Iris pigment epithelial cell (primary cell): Measurements from ENCODE around the gene NEK6.

Experiments used
- DNase-seq: peaks from one replicate; pipeline ENCODE4 v3.0.0-alpha.2; 2011; ENCODE audit warnings: low read depth

The NEK6 gene

DNA sequence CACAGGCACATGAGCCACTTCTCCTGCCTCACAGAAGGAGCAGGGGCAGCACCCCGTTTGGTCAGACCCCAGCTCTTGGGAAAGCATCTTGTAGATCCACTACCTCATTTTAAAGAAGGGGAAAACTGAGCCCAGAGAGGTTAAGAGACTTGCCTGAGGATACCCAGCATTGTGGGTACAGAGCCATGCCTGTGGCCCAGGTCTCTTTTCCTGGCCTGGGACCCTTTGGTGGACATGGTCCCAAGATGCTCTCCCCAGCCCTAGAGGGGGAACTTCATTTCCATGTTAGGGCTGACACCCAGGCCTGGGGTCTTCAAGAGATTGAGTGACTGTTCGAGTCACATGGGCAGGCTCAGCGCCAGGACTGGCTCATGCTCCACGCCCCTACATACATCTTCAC is 64.2 kb downstream of the NEK6 start:
- DNase-seq = no peak

- DNase-seq = no peak
Observed at GRCh38 chr9:124322618-124323432, 65.1 kb downstream of the NEK6 start.

DNA sequence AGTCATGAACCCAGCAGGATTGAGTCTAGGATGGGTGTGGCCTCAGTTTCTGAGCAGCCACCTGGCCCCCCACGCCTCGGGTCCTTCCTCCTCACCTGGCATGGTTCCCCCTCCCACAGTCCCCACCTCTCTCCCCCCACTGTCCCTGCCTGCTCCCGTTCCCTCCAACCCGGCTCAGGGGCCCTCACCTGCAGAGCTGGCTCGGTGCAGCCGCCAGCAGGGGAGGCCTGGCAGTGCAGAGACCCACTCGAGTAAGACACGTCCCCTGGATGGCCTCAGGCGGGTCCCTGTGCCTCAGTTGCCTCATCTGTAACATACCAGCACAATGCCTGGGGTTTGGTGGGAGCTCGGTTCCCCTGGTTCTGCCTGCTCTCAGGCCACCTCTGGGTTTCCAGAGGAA is 66.2 kb downstream of the NEK6 start:
- no peak for DNase-seq

- no peak for DNase-seq
Observed at GRCh38 chr9:124325816-124326215, 68.1 kb downstream of the NEK6 start.

- DNase-seq = no peak
Observed at GRCh38 chr9:124326378-124326777, 68.6 kb downstream of the NEK6 start.

DNA sequence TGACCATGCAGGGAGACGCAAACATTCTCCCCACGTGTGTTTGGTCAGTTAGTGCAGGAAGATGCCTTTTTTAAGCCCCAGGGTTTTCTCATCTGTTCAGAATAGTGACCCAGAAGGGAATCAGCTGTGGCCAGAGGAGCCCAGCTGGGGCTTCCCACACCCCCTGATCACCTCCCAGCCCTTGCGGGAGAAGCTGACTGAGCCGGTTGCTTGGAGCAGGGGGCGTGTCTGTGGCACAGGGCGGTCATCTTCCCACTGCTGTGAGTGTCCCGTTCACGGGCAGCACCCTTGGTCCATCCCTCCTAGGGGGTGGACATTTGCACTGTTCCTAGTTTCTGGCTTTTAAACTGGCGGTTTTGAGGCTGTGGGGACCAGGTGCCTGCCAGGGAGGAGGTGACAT is 69.7 kb downstream of the NEK6 start:
- DNase-seq = no peak

GRCh38 chr9:124328285-124328684 is 70.5 kb downstream of the NEK6 start:
- no peak for DNase-seq

GRCh38 chr9:124329206-124329792 is 71.5 kb downstream of the NEK6 start:
- DNase-seq = no peak

DNA sequence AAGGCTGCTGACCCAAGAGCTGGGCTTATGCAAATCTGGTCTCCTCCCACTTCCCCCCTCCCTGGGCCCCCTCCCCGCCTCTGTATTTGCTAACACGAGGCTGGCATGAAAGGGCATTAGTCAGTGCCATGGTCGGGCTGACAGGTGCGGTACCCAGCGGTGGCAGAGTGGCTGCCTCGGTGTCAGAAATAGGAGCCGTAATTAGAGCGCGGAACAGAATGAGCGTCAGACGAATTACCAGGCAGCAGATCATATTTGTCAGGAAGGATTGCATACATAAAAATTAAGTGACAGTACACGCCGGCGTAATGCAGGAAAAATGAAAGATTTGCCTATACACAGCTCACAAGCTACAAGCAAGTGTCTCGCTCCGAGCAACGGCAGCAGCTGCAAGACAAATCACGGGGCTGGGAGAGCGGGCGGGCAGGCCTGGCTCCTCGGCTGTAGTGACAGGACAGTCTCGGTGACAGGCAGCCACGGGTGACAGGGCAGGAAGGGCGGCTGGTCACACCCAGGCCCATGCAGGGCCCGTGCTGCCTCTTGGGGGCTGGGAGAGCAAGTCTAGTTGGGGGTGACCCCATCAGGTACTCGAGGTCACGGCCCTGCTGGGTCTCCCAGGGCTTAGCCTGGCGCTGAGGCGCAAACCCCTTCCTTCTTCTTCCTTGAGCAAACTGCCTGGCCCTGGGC is 72.4 kb downstream of the NEK6 start:
- no peak for DNase-seq

- no peak for DNase-seq
Observed at GRCh38 chr9:124331580-124331979, 73.8 kb downstream of the NEK6 start.

GRCh38 chr9:124332361-124333202 is 74.8 kb downstream of the NEK6 start:
- DNase-seq = no peak

GRCh38 chr9:124333203-124333579 is 75.4 kb downstream of the NEK6 start:
- no peak for DNase-seq

DNA sequence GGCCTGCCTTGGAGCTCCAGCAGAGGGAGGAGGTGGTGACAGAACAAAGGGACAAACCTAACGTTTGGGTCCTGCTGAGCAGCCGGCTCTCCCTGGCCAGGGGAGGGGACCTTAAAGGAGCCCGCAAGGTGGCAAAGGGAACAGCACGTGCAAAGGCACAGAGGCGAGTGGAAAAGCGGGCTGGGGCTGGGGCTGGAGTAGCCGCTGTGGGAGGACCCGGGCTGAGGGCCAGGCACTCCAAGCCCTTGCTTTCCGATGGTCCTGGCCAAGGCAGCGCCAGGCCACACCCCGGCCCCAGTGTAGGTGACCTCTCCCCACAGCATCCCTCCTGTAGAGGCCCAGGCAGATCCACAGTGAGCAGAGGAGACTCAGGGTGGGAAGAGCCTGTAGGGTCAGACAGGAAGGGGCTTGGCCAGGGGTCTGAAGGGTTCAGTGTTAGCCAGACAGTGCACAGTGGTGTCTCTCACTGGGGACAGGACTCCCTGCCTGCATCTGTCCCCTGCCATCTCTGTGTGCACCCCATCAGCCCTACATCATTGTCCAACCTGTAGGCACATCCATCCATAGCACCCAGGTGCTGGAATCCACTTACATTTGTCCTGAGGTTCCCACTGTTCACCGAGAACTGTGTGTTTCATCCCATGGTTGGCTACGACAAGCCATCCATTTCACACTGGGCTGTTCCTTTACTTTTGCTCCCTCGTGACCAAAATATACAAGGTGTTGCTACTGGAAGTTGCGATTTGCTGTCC is 77.0 kb downstream of the NEK6 start:
- DNase-seq = no peak

DNA sequence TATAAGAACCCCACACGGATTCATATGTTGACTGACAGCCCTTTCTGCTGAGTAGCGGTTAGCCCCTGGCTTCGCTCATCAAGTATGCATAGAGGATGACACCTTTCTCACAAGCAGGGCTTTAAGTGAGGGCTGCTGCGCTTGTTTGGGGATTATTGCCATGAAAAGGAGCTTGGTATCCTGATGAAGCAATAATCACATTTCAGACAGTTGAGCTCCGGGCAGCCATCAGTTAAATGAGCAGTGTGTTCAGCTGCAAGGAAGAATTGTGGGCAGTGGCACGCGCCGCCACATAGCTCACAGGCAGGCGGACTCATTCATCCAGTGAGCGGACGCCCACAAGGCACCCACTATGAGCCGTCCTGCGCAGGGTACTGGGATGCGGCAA is 77.6 kb downstream of the NEK6 start:
- DNase-seq = no peak

- DNase-seq = no peak
Observed at GRCh38 chr9:124337562-124337961, 79.8 kb downstream of the NEK6 start.

- no peak for DNase-seq
Observed at GRCh38 chr9:124339603-124340146, 81.9 kb downstream of the NEK6 start.

DNA sequence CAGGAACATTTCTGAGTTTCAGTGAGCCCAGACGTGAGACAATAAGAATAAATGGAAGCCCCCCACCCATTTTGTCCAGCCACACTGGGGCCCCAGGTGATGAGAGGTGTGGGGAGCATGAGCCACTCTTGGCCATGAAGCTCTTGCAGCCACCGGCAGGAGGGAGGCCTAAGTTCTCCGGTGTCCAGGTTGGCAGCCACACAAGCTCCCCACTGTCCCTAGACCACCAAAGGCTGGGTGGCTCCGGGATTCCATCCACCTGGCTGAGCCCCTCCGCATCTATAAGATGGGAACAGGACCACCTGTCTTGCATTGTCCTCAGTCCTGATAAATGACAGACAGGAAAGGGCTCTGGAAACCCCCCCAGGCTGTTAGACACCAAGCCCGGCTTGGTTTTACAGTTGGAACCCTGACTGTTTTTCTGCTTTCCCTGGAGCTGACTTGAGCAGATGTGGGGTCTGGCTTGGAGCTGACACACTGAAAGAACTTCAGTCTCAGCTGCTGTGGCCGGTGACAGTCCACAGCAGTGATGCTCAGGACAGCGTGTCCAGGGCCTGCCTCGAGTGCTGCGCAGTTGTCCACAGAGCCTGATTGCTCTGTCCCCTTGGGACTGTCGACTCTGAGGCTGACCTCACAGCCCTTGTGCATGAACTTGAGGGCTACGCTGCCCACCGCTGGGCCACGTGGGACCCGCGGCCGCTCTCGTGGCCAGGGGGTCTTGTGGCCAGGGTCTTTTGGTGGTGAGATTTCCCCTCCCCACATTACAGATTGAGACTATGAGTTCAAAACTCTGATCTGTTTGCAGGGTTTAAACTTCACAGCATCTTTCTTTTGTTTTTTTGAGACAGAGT is 82.7 kb downstream of the NEK6 start:
- DNase-seq = no peak

DNA sequence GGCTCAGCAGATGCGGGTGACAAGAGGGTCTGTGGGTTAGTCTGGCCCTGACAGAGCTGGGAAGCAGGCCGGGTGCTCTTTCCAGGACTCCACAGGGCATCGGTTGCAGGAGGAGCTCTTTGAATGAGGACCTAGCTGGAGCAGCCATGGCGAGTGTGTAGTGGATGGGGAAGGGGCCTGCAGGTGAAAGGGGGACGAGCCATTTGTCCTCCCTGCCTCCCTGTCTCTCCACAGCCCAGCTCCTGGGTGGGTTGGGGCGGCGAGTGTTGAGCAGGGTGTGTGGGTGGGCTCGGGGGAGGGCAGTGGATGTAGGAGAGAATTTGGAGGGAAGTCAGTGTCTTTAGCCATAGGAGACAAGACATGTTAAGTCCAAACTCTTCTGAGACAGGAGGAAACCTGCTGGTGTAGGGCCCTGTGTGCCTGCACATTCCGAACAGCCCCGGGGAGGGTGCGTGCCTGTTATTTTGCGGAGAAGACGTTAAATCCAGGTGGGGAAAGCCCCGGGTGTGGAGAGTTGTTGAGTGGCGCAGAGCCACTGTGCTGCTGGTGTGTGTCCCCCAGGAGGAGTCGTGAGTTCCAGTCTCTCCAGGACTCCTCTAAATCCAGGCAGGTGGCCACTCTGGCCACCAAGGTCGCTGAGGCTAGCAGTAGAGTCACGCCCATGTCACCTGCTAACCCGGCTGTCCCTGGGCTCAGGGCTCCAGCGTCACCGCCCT is 83.9 kb downstream of the NEK6 start:
- DNase-seq = no peak

- no peak for DNase-seq
Observed at GRCh38 chr9:124342402-124342775, 84.6 kb downstream of the NEK6 start.
